ENCODE data around the gene MAPK8.

- TF ChIP-seq POLR2AphosphoS5 (IDR thresholded peaks at IDR 0.05) (no peak), CTCF (IDR thresholded peaks at IDR 0.05) (no peak), POLR2A (IDR thresholded peaks at IDR 0.05) (no peak)
Observed at GRCh38 chr10:48290286-48290685, 16.2 kb upstream of the MAPK8 start.
